Stimulated activated CD4-positive, alpha-beta T cell treated with anti-CD3 and anti-CD28 coated beads, Interleukin-4, amount 100 ng/mL, for 4 hours (primary cell): ENCODE results near the gene CD46.
A peak's percentile ranks its signal among the peaks of the same experiment; 100 is the strongest.

Source experiments
- DNase-seq, 2 experiments: peaks; one replicate each; pipeline ENCODE4 v3.0.0-alpha.2; 2020

CD46 gene

GRCh38 chr1:207831517-207832327, 79.9 kb downstream of the CD46 start:
- peak in 1 of 2 experiments; percentile 52 for DNase-seq

- no peak for DNase-seq
Measured at GRCh38 chr1:207832796-207833195, 80.9 kb downstream of the CD46 start.

- no peak for DNase-seq
Measured at GRCh38 chr1:207833381-207833780, 81.5 kb downstream of the CD46 start.

GRCh38 chr1:207833956-207834660, 82.3 kb downstream of the CD46 start:
- no peak for DNase-seq

- no peak for DNase-seq
Measured at GRCh38 chr1:207835958-207836357, 84.1 kb downstream of the CD46 start.

GRCh38 chr1:207836591-207837347, 84.9 kb downstream of the CD46 start:
- DNase-seq = no peak

DNA sequence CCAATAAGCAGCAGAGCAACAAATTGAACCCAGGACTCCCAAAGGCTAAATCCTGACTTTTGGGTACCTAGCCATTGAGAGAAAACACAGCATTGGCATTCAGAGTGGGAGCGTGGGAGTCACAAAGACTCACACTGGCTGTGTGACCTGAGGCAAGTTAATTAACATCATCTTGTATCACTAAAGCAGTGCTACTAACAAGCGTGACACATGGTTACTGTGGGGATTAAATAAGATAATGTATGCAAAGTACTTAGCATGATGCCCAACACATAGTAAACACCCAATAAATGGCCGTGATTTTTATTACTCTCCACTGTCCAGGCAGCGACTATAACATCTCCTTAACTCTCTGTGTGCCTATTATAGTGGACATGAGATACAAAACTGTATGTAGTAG, 85.8 kb downstream of the CD46 start:
- DNase-seq = no peak

DNA sequence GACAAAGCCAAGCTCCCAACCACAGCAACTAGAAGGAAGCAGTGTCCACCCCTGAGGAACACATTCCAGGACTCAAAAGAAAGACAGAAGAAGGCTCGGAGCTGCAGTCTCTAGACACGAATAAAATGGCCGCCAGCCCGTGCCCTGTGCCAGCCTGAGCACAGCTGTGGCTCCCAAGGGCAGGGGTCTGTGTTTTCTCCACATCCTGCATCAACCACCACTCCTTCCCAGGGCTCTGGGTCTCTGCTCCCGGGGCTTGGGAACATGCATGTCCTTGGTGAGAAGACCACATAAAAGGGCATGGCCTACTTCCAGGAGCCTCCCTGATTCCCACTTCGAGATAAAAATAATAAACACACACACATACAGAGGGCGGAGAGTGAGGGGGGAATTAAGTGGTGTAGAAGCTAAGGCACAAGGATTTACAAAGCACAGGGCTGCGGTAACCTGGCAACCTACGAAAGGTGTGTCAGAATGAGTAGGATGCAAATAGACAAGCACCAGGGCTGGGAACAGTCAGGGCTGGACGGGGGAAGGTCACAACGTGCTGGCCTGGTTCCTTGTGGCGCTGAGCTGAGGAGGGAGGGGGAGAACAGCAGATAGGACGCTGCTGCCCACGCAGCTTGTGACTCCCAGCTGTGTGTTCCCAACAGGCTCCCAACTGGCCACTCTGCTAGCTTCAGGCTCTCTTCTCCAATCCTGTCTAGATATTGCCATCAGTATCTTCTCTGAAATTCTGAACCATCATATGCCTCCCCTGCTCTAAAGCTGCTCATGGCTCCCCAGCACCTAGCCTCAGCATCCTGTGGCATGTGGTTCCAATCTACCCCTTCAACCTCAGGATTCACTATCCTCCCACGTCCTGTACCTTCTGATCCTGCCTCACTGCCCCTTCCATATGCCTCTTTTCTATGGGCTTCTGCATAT, 86.6 kb downstream of the CD46 start:
- DNase-seq = no peak

DNA sequence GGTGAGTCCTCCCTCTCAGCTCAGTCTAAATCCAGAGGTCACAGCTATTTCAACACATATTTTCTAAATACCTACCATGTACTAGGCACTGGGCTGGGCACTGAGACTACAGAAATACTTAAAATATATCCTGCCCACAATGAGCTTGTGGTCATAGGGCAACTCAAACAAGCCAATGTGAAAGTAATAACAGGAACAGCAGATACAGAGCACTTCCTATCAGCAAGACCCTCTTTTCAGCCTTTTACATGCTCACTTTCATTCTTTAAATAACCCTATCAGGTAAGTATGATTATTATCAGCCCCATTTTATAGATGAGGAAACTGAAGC, 87.2 kb downstream of the CD46 start:
- no peak for DNase-seq

DNA sequence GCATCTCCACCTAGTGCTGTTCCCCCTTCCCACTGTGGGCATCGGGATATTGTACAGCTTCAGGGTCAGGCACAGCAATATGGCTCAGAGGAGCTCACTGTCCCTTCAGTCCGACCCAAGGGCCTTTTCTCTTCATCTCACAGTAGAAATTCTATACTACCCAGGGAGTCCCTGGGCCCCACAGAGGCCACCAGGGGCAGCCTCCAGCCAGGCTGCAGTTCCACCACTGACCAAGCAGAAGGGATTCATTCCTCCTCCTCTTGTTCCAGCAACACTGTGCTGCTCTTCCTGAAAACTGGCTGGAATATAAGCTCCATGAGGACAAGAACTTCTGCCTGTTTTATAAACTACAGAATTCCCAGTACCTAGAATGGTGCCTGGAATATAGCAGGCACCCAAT, 88.5 kb downstream of the CD46 start:
- no peak for DNase-seq

- DNase-seq = no peak
Measured at GRCh38 chr1:207841293-207841692, 89.4 kb downstream of the CD46 start.

- DNase-seq = no peak
Measured at GRCh38 chr1:207841901-207842300, 90.0 kb downstream of the CD46 start.

DNA sequence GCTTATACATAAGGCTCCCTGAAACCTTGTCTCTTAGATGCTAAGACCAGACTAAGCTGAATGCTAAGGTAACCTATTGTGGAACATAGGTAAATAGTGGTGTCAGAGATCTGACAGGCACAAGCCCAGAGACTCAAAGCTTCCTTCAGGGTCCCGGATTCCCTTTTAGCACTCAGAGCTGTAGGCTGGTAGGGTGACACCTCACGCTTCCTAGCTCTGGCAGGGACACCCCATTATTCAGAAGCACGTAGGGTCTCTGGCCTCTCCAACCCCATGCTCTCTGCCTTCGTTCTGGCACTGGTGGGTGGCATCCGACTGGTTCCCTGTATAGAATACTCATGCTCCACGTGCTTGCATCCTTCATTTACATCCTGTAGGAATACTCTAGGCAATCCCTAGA, 90.7 kb downstream of the CD46 start:
- no peak for DNase-seq

DNA sequence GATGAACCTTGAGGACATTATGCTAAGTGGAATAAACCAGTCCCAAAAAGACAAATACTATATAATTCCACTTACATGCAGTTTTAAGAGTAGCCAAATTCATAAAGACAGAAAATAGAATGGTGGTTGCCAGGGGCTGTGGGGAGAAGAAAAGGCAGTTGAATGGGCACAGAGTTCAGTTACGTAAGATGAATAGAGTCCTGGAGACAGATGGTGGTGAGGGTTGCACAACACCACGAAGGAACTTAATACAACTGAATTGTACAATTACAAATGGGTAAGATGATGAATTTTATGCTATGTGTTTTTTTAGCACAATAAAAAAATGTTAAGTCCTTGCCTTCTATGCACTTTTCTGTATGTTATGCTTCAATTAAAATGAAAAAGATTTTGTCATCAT, 92.5 kb downstream of the CD46 start:
- DNase-seq = no peak
